HG03378 (cell line): ENCODE results near the gene SEZ6L.

ENCODE experiments used
- ATAC-seq: cut with Tn5 transposase; IDR thresholded peaks from one replicate; pipeline ENCODE4 v1.9.1; 2021; ENCODE audit warnings: mild to moderate bottlenecking, moderate library complexity; ENCODE audit not compliant: unreplicated experiment

Gene SEZ6L

DNA sequence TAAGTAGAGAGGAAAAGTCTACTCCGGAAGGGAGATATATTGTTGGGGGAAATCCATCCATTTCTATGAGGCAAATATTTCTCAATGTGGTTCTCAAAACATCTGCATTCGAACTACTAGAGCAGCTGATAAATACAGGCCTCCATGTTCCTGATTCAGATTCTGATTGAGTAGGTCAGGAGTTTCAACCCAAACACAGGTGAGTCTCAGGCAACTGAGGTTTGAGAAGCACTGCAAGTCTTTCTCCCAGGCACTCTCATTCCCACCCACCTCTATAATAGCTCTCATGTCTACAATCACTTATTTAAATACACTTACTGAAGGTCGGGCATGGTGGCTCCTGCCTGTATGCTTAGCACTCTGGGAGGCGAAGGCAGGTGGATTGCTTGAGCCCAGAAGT lies 245.1 kb downstream of the SEZ6L start:
- no peak for ATAC-seq

DNA sequence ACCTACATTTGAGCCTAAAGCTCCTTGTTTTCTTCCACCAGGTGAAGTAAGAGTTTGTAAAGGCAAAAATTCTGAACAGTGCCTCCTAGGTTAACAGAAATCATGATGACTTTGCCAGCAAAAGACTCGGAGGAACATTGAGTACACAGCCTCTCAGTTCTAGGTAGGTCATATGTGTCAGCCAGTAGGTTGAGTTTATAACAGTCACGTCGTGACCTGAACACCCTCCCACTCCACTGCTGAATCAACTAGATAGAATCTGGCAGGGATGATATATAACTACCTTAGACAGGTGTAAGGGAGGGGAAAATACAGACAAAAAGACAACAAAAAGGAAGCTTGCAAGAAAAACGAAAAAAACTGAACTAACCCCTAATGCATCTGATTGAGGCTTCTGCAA lies 247.0 kb downstream of the SEZ6L start:
- no peak for ATAC-seq

DNA sequence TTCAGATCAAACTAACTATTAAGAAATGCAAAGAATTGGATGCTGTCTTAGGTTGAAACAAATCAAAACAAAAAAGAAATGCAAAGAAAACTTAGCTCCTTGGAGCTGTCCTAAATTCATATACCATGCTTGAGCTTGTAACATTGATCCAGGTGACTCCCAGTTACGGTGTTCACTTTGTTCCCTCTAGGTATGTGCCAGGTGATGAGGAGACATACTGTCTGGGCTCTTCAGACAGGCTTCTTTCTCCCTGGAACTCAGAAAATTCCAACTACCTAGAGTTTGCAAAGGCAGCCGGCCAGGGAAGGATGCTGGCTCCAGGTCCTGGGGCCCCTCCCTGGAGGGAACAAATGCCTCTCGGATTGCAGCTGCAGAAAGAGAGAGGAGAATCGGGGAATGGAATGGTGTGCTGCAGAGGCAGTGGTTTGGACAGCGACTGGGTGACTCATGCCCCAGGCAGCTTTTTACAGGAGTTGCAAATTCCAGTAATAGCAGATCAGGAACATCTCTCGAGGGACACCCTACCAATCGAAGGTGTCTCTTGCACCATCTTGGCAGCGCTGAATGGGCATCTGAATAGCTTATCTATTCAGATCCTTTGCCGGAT lies 247.5 kb downstream of the SEZ6L start:
- ATAC-seq, result no peak

DNA sequence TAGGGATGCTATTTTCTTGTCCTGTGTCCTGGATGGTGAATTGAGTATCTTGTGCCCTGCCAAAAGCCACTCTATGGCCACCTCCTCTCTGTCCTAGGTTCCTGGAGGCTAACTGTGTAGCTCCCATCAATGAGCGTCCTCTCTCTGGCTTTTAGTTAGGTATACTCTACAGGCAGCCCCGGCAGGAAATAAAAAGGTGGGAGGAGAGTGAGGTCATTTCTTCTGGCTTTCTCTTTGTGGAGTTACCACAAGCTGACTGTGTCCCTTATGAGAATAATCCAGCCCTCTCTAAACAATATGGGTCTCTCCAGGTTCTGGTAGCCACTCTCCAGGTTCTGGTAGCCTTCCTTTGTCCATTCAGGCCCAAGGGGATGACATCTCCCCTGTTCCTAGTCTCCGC lies 248.1 kb downstream of the SEZ6L start:
- ATAC-seq, result no peak

DNA sequence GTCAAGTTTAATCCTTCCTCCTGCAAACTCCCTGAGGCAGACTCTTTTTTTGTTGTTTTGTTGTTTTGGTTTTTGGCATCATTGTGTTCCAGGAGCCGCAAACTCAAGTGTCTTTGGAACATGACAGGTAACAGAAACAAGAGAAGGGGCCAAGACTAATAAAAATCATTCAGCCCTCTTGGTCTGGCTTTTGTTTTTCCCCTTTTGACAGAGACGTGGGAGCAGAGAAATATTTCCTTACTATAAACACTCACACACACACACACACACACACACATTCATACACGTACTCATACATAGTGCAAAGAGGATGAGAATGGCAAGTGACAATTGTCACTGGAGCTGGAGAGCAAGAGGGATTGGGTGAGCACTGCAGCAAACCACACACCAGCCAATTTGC lies 249.4 kb downstream of the SEZ6L start:
- ATAC-seq, result no peak

DNA sequence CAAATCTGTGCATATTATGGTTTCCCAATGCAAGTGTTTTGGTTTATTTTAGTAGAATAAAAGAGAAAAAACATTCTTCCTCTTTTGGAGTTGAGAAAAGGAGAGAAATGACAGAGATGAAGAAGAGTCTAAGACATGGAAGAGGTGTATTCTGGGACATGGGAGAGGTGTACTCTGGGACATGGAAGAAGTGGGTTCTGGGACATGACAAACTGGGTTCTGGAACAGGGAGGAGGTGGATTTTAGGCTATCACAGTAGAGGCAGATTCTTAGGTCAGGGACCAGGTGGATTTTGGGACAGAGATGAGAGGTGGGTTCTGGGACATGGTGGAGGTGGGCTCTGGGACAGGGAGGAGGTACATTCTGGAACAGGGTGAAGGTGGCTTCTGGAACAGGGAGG lies 257.7 kb downstream of the SEZ6L start:
- no peak for ATAC-seq

DNA sequence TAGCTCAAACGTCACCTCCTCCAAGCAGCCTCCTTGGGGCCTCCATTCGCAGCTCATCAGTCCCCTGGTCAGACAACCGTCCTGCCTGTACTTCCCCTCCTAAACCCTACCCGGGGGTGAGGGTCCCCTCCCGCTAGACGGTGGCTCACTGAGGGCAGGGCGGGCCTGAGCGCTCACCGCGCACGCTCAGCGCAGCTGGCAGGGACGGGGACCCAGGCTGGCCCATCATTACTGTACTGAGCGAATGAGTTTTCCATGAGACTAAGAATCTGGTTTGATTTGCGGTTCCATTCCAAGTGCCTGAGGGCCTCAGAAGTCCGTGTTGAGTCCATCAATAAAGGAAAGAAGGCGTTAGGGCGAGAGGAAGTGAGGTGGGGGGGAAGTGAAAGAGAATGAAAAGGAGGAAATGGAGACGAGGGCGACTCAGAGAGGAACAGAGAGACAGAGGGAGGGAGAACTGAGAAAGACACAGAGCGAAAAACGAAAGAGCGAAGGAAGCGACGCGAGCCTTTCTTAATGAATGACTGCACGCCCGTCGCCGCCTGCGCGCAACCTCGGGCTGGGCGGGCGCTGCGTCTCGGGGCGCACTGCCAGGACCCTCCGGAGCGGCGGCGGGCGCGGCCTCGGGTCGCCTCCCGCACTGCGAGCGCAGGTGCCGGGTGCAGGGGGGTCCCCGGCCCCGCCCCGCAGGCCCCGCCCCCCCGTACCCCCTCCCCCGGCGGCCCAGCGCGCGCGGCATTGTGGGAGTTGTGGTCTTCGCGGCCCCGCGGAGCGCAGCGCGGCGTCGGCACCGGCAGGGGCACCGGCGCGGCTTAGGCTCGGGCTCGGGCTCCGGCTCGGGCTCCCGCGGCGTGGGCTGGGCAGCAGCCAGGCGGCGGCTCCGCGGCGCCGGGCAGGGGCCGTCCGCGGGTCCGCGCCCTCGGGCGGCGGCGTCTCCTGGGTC lies 259.5 kb downstream of the SEZ6L start, which contains the start of gene ASPHD2:
Gene ASPHD2, plus strand, starts transcription at position 746 of the 943 bp plus-strand sequence. CDS start 4,356 bp downstream, outside the sequence.
- peak; percentile 55 for ATAC-seq

DNA sequence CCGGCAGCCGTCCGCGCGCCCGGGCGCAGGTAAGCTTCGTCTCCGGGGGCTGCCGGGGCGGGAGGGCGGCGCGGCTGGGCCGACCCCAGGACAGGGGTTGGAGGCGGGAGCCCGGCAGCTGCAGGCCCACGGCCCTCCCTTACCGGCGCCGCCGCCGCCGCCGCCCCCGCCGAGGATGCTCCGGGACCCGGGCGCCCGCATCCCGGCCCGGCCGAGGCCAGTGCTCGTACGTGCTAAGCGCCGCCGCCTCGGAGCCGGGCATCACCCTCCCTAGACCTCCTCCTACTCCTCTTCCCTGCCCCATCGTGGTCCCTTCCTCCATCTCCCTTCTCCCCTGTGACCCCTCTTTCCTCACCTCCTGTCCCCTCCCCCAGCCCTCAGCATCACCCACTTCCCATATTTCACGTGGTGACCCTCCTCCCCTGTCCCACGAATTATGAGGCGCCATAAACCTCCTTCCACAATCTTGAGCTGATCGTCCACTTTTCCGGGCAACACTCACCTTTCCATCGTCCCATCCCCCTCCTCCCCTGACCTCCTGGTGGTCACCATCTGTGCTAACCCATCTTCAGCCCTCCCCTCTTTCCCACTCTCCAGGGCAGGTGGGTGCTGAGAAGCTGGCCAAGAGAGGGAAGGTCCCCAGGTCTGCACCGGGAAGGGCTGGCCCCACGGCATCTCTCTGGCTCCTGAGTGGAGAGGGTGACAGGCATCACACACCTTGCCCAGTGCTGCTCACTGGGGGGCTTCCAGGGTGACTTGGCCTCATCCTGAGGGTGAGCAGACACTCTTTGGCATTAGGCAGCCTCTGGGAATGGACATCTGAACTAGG lies 260.4 kb downstream of the SEZ6L start:
- ATAC-seq, result no peak

DNA sequence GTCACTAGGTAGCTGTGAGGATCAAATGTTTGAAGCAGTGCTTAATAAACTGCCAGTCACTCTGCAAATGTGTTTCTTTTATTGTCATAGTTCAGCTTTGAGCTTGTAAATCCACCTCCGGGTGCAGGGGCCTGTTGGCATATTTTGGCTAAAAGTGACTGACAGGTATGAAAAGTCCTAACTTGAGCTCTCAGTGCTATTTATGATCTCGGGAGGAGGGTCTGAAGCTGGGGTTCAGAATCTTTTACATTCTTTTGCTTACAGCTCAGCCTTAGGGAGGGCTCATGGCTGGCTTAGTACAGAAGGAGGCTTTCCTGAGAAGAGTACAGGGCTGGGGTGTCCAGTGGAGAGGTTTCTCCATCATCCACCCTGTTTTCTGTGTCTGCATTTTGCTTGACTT lies 261.3 kb downstream of the SEZ6L start:
- ATAC-seq, result no peak

DNA sequence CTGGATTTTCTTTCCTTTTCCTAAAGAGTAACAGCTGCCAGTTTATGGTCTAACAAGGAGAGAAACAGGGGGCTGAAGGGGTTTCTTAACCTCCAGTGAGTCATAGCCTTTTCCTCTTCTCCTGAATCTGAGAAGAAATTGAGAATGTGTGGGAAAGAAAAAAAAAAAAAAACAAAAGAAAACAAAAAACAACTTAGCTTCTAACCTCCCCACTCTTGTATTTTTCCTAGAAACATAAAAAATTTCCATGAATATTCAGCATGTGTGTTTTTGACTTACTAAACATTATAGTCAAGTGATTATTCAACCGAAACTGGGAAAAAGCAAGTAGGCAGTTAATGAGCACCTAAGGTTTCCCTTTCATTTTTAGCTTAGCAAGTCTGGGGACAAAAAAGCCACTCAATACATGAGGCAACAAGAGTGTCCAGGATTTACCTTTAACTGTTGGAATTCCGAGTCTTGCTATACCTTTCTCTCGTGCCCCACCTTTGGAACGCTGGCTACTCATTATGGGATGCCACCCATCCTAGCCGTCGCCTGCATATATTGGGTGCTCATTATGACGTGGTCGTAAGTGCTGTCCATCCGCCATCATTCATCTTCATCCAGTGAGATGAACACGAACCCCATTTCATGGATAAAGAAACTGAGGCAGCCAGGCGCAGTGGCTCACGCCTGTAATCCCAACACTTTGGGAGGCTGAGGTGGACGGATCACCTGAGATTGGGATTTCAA lies 262.2 kb downstream of the SEZ6L start:
- ATAC-seq, result no peak

DNA sequence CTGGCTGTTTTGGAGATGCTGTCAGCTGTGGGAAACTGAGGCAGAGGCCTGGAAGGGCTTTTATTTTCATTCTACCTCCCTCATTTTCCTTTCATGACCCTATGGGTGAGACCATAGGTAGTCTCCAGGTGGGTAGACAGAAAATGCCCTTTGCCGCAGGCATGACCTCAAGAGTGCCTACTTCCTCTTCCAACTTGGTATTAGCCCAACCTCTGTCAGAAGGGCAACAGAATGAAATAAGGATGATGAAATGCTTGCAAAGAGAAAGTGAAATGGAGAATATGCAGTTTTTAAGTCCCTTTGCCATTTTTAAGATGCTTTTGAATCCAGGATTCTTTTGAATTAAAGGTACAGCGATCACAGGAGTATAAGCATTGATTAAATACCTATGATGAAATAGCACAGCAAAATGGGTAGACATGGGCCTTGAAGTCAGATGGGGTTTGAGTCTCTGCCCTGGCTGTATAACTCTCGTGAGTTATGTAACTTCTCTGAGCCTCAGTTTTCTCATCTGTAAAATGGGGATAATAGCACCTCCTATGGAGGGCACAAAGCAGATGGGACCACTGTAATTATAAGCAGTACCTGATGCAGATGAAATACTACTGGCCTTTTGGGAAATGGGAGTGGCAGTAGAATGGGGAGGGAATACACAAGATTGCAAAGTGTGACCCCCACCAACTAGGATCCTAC lies 263.5 kb downstream of the SEZ6L start:
- ATAC-seq, result peak; percentile 31
